Retinal pigment epithelial cell (primary cell): ENCODE results near the gene FERD3L.

ENCODE experiments used
- DNase-seq: peaks from one replicate; pipeline ENCODE4 v3.0.0-alpha.2; 2010; ENCODE audit warnings: low read depth
- H3K4me3 ChIP-seq: 2 replicates; pipeline ENCODE4 v1.5.1; 2011; ENCODE audit warnings: mild to moderate bottlenecking, low read length, control low read depth, moderate library complexity
- CTCF ChIP-seq: conservative IDR thresholded peaks from 2 replicates; pipeline ENCODE4 v1.5.1; 2011; ENCODE audit warnings: low read depth, low read length, control low read depth, inconsistent platforms

Gene FERD3L

GRCh38 chr7:19099924-19100323, 45.3 kb downstream of the FERD3L start:
- no peak for DNase-seq
- no peak for TF ChIP-seq CTCF
- no peak overlapping the region for H3K4me3 ChIP-seq

- TF ChIP-seq CTCF = no peak
- H3K4me3 ChIP-seq = no peak overlapping the region
- DNase-seq = no peak
These were observed 46.0 kb downstream of the FERD3L start for GRCh38 chr7:19099194-19099593.

GRCh38 chr7:19098510-19098909, 46.7 kb downstream of the FERD3L start:
- no peak for TF ChIP-seq CTCF
- no peak for DNase-seq
- no peak overlapping the region for H3K4me3 ChIP-seq

GRCh38 chr7:19097165-19098055, 47.8 kb downstream of the FERD3L start:
- DNase-seq = no peak
- no peak for TF ChIP-seq CTCF
- no peak overlapping the region for H3K4me3 ChIP-seq

GRCh38 chr7:19095353-19095860, 49.8 kb downstream of the FERD3L start:
- no peak for TF ChIP-seq CTCF
- H3K4me3 ChIP-seq = no peak overlapping the region
- DNase-seq = no peak
